ENCODE measurements around the gene HNRNPL.

The HNRNPL gene

GRCh38 chr19:38845374-38846024, 4.3 kb downstream of the HNRNPL start:
- no peak for DNase-seq (ENCODE audit: low read depth in 3 of 3)

GRCh38 chr19:38844093-38844686, 5.6 kb downstream of the HNRNPL start:
- DNase-seq (ENCODE audit: low read depth in 3 of 3) = no peak

DNA sequence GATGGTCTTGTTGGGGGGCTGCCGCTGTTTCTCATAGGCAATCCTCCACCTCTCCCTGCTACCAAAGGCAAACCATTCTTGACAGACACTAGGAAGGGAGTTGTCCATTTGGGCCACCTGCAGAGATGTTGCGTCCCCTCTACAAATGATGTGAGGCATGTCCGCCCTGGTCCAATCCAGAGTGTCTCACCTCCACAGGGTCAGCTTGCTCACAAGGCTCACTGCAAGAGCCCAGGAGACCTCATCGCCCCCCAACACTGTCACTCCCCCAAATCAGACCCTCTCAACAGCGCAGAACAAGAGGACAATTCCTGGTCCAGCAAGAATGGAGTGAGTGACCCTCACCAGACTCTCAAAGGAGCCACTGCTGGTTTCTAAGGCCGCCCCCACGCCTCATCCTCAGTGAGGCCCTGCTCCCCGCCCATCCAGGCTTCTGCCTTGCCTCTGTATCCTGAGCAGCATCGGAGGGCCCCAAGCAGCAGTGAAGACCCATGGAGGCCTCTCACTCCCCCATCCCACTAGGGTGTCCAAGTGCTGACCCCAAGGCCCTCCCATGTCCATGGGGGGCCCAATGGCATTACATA, 6.5 kb downstream of the HNRNPL start:
- no peak for DNase-seq (ENCODE audit: low read depth in 3 of 3)

DNA sequence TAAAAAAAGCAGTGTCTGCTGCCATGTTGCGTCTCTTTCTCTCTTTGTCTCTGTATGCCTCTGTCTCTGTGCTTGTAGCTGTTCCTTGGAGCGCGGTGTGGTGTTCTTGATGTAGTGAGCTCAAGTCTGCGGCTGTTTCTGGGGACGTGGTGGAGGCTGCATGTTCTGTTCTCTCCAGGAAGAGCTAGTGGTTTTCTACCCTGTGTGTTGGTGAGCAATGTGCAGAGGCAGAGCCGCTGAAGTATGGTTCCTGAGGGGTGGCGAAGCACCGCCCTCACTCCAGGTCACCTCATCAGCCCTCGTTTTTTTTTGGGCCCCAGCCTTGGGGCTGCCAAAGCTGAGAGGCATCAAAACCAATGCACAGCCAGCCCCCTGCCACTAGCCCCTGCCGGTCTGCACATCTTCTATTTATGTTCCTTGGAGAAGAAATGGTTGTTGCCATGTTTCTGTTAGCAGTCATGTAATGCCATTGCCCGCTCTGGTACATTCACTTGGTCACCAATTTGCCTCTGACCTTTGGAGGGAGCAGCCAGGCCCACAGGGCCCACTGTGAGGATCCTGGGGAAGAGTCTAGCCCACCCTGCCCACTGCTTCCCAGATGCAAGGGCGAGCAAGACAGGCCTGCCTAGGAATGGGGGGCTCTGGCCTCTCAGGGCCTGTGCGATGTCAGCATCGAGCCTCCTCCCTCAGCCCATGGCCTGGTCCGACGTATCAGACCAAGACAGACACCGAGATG, 7.2 kb downstream of the HNRNPL start:
- DNase-seq (ENCODE audit: low read depth in 3 of 3) = peak in 2 of 3 experiments; percentile 24 to 41

GRCh38 chr19:38841787-38842438, 7.9 kb downstream of the HNRNPL start:
- DNase-seq (ENCODE audit: low read depth in 3 of 3) = no peak

DNA sequence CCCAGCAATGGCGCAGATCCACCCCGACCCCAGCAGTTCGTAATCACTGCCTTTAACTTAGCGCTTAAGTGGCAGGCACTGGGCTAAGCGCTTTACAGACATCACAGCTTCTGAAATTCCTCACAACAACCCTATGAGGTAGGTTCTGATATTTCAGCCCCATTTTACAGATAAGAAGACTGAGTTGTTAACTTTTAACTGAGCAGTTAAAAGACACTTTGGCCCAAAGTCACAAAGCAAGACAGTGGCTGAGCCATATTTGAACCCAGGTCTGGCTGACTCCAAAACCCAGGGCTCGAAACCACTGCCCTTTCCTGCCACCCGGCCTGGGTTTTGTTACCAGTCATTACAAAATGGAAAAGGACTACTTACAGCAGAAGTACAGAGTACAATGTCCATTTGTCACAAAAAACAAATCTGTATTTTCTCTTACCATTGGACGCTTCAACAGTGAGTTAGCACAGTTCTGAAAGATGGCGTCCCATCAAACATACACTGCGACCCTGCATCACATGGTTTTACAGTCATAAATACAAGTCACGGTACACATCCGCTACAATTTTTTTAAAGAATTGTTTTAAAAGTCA, 8.5 kb downstream of the HNRNPL start:
- DNase-seq (ENCODE audit: low read depth in 3 of 3) = no peak

- DNase-seq (ENCODE audit: low read depth in 3 of 3) = no peak
Measured at GRCh38 chr19:38840583-38840968, 9.2 kb downstream of the HNRNPL start.

GRCh38 chr19:38839816-38840582, 9.8 kb downstream of the HNRNPL start:
- DNase-seq (ENCODE audit: low read depth in 3 of 3) = no peak

GRCh38 chr19:38838986-38839761, 10.6 kb downstream of the HNRNPL start:
- DNase-seq (ENCODE audit: low read depth in 3 of 3) = no peak

DNA sequence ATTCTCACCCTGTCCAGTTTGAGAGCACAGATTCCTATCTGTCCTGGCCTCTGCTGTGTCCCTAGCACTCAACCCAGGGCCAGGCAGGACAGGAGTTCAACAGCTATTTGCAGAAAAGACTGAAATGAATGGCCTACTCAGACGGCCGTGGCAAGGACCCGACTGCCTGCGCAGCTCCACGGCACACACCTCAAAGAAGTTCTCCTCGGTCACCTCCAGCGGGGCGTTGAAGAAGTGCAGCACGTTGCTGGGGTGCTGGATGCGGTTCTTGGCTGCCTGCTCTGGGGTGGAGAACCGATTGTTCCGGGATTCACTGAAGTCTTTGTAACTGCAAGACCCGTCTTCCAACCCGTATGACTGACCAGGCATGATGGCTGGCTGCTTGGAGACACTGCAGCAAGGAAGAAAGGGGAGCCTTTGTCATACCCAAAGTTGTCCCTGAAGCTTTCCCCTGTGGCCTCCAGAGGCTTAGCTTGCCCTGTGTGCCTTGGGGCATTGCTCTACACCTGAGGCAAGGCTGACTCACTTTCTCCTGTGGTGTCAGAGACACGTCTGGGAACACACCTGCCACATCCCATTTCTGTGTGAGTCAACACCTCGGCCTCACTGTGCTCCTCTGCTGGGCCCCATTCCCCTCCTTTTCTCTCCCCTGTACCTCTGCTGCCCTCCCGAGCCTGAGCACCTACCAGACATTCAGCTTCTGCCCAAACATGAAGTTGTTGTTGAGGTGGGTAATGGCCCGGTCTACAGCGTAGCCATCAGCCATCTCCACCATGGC, 11.4 kb downstream of the HNRNPL start:
- peak in 2 of 3 experiments; percentile 44 to 53 for DNase-seq (ENCODE audit: low read depth in 3 of 3)

DNA sequence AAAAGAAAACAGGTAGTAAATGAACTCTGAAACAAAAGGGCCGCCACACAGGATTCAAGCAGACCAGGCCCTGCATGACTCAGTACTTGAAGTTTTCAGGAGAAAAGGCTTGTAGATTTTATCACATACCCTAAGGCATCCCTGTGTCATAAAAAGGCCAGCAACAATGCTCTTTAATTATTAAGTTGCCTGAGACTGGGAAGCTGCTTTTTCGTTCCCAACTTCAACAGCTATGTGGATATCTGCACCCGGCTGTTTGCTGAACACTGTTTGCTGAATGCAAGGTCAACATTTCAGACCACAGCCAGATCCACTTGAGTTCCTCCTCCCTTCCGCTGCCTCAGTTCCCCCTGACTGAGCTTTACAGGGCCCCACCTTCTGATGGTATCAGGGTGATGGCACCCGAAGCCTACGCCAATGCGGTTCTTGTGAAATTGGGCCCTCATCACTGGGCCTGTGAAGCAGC, 12.1 kb downstream of the HNRNPL start:
- no peak for DNase-seq (ENCODE audit: low read depth in 3 of 3)

DNA sequence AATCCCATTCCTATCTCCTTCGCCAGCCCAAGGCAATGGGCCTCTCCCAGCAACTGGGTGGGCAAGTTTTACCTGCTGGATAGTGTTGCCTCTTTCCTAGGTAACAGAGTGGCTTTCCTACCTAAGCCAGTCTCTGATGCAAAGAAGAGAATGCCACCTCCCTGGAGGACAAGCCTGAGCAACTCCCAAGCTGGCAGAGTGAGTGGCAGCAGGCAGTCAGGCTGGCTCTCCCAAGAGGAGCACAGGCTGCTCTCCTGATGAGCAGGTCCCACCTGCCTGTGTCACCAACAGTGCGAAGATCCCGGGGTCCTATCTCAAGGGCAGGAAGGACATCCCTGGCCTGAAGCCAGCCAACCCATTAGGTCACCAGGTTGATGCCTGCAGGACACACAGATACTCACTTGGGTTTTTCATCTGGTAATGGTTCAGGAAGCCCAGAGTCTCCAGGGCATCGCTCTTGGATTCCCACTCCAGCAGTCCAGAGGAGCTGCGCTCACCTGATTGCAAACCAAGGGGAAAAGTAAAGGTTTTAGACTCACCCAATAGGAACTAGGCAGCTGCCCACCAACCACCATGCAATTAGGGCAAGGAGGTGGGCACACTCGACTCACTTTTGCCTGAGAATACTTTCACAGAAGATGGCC, 12.7 kb downstream of the HNRNPL start:
- no peak for DNase-seq (ENCODE audit: low read depth in 3 of 3)

DNA sequence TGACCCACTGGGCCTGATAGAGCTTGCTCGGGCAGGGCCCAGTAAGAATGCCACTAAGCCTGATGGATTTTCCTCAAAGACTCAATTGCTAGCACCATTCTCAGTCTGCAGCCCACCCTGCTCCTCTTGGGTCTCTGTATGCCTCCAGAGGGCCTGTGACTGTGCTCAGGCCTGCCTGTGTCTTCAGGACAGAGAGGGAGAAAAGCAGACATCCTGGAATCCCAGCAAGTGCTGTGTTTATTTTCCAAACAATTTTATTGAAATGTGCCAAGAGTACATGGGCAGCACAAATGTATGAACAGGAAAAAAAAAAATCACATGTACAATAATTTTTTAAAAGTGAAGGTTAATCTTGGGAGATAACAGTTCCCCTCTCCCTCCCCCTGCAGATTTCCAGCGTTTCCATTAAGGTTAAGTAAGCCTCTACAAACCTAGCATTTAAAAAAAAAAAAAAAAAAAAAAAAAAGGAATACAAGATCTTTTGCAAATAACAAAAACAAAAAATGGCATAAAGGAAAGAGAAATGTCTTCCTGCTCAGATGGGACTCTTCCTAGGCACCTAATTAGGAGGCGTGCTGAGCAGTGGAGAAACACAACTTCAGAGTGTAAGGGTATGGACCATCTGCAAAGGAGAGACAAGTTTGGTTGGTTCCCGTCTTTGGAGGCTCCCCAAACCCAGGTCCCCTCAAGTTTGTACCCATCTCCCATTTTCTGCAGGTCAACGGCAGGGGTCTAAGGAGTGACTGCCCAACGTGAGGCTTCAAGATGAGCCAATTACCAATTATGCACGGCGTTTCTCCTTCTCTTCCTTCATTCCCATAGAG, 13.4 kb downstream of the HNRNPL start:
- DNase-seq (ENCODE audit: low read depth in 3 of 3) = no peak

DNA sequence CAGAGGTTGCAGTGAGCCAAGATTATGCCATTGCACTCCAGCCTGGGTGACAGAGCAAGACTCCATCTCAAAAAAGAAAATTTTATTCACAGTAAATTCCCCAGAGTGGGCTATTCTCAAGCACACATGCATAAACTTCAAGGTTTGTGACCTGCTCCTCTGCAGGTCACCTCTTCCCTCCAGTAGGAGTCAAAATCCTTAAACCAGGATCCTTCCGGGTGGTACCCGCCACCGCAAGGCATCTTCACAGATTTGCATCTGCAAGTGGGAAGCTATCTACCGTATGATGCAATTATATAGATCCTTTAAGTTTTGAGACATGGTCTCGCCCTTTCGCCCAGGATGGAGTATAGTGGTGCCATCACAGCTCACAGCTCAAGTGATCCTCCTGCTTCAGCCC, 15.2 kb downstream of the HNRNPL start:
- no peak for DNase-seq (ENCODE audit: low read depth in 3 of 3)

DNA sequence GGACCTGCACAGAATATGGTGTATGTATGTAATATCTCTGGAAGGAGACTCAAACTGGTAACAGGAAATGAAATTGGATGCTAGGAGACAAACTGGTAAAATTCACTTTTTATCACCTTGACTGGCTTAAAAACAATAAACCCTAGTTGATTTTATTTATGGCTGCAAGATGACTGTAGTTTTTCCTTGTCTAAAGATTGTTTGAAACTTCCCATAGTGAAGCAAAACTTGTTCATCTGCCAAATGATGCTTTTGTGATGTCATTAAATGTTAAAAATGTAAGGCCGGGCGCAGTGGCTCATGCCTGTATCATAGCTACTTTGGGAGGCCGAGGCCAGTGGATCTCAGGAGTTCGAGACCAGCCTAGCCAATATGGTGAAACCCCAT, 15.7 kb downstream of the HNRNPL start:
- no peak for DNase-seq (ENCODE audit: low read depth in 3 of 3)

GRCh38 chr19:38833092-38833425, 16.7 kb downstream of the HNRNPL start:
- DNase-seq (ENCODE audit: low read depth in 3 of 3) = no peak

DNA sequence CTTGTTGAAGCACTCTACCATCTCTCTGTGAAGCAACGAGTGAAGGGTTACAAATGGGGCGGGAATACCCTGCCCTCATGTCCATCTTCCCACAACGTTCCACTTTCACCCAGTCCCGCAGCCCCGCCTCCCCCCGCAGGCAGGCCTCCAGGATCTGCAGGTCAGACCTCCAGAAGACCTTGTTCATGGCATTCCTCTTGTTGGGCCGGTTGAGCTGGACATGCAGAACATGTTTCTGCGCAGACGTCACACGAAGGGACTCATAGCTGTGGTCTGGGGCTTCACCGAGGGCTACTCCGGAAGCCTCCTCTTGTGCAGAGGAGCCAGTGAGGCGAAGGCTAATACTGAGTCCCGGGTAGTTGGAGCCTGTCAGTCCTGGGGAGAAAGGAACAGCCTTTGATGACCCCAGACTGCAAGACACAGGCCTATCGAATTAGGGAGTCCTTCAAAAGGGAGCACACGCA, 18.6 kb downstream of the HNRNPL start:
- DNase-seq (ENCODE audit: low read depth in 3 of 3) = no peak
